Glomerular endothelial cell (primary cell): ENCODE results near the gene SLX4IP. TPM values are rescaled to one million over a fixed set of nuclear protein-coding genes. Genes with fewer than 3 reads are reported as not detected.

ENCODE experiments used
- DNase-seq: peaks from one replicate; pipeline ENCODE4 v3.0.0-alpha.2; 2011; ENCODE audit warnings: low read depth, low spot score; ENCODE audit errors: extremely low read depth
- total RNA-seq: library from RNA; depleted of rRNA; stranded (reverse); fragments of >200 nt; gene quantifications from 2 replicates; pipeline ENCODE4 v1.2.3, GENCODE V29; 2015

Gene SLX4IP
- total RNA-seq, 1 donor from 2014 or later: 3.4 TPM

DNA sequence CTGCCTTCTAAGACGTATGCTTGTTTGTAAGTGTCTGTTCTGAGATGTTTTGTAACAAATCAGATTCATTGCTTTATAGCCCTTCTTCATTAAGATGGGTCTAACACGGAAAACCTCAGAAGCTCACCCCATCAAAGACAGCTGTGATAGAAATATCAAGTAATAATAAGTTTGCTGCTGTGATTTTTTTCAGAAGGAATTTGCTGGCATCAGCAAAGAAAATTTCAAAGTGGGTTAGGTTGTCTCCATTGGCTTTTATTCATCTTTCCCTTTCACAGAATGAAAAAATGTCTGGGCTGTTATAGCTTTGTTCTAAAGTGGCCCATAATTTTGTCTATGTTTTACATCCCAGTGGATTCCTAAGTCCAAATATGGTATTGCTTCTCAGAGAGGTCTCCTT lies 81.4 kb downstream of the SLX4IP start:
- no peak for DNase-seq

DNA sequence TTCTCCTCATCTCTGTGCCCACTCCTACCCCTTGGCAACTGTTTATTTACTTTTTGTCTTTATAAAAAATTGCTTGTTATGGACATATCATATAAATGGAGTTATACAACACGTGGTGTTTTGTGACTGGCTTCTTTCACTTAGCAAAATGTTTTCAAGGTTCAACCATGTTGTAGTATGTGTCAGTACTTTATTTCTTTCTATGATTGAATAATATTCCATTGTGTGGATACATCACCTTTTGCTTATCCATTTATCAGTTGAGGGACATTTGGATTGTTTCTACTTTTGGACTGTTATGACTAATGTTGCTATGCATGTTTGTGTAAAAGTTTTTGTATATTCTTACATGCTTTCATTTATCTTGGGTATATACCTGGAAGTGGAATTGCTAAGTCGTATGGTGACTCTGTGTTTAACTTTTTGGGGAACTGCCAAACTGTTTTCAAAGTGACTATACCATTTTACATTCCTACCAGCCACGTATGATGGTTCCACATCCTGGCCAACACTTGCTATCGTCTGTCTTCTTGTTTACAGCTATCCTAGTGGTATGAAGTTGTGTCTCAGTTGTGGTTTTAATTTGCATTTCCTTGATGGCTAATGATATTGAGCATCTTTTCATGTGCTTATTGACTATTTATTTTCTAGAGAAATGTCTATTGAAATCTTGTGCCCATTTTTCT lies 84.4 kb downstream of the SLX4IP start:
- no peak for DNase-seq

DNA sequence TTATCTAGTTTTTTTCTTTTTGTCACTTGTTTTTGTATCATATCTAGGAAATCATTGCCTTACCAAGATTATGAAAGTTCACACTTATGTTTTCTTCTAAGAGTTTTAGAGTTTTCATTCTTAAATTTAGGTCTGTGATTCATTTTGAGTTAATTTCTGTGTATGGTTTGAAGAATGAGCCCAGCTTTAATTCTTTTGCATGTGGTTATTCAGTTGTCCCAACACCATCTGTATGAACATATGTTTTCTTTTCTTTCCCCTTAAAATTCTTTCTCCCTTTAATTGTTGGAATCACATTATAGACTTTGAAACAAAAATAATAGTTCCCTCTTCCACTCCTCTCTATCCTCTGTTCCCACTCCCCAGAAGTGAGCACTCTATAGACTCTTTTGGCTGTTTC lies 85.4 kb downstream of the SLX4IP start:
- DNase-seq: no peak

DNA sequence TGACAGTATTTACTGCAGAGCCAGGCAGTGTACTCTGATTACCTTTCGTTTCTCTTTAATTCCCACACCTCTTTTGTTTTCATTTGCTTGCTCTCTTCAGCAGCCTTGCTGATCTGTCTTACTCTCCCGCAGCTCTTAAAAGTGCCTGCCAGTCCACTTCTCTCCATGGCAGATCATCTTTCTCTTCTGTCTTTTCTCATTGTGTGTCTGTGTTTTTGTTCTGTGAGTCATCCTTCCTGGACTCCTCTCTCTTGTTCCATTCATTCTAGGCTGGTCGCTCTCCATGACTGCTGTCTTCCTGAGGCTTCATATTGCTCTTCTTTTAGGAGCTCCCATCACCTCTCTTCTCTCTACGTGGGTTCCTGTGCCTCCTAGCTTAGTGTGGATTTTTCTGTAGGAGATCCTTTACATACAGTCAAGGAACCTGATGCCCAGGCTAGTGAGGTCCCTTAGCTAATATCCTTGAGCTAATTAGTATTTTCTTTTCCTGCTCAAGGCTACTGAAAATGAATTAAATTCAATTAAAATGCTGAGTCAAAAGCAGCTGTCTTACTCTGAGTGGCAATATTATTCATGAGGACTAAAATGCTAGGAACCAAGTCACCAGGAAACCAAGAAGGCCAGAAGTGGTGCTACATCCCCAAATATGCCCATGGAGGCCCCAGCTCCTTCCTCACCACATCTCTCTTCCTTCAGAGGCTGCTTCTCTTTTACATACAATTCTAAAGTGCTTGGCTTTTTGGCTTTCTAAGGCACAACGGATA lies 86.1 kb downstream of the SLX4IP start:
- no peak for DNase-seq

DNA sequence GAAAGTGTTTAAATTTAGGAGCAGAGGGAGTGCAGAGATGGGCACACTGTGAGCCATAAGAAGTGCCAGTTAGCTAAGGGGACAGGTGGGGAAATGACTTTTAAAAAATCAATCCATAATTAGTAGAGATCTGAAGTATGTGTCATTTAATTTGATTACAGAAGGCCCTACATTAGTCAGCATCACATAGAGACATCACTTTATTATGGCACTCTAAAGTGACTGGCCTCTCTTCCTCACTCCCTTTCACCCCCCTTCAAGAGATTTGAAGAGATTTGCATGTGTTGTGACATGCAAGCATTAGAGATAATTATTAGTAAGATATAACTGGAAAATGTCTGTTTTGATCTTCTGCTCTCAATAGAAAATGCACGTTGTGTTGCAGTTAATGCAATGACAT lies 86.7 kb downstream of the SLX4IP start:
- DNase-seq: no peak

DNA sequence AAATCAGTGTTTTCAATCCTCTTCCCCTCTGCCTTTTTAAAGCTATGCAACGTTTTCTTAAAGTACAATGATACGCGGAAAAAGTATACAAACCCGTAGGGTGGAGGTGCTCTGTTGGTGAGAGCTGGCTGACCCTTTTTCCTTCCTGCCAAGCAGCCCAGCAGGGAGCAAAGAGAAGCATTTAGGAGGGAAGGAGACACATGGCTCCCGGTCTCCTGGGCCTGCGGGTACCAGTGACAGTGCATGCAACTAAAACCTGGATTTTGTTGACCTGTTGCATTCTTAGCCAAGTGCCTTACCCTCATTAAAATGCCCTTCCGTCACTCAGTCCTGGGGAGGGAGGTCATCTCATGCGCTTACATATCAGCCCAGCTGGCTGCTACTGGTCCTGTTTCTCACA lies 87.2 kb downstream of the SLX4IP start:
- DNase-seq: no peak

DNA sequence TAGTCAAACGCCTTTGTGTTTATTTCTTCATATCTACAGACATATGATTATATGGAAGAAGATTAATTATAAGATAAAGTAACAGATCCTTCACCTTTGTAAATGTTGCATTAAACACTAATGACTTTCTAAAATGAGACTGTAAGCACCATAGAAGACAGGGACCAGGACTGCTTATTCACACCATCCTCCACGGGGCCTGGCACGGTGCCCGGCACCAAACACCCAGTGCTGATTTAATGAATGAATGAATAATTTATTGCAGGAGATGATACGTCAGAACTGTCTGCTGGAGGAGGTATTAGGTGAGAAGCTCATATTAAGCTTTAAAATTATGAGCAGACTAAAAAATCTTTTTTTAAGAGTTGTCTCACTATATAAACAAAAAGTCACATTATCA lies 88.3 kb downstream of the SLX4IP start:
- no peak for DNase-seq

DNA sequence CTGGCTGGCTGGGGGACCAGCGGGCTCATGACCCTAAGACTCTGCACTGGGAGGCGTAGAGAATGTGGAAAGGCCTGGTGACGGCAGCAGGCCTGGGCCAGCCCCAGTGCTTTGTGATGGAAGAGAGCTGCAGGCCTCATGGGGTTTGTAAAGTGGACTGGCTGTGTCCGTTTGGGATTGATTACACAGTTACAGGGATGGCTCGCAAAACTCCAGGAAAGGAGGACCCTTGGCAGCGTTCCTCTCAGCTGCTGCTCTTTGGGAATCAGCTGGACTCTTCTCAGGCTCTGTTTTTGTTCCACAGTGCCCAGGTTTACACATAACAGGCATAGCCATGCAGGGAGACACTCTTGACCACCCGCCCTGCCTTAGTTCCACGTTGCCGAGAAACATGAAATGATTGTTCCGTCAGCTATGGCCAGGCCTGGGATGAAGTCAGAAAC lies 89.0 kb downstream of the SLX4IP start:
- DNase-seq: no peak

DNA sequence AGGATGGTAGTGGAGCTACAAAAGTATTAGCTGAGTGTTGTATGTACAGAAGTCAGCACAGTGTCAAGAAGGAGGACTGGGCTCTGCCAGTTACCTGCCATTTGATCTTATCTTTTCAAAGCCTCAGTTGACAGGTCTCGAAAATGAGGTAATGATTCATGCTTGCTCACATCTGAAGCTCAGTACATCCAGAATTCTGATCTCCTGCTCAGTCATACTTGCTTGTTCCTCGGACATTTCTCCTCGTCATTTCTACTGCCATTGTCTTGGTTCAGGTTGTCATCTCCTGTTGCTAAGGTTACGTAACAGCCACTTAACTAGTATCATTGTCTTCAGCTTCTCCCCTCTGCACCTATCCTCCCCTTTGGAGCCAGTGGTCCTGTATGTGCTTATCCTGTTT lies 89.5 kb downstream of the SLX4IP start:
- DNase-seq: no peak

DNA sequence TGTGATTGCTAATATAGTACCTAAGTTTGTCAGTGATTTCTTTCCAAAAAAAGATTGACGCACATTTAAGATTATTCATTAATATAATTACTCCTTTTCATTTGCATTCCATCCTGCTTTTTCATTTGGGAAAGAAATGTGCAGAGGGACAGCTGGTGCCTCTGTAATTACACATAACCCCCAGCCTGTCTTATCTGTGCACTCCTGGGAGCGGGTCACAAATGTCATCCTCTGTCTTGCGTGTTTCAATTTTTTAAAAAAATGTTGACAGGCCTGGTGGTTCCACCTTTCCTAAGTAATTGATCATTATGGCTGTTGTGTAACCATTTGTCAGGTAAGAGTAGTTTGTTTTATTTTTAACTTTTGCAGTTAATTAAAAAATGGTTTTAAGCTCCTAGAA lies 92.7 kb downstream of the SLX4IP start:
- no peak for DNase-seq

DNA sequence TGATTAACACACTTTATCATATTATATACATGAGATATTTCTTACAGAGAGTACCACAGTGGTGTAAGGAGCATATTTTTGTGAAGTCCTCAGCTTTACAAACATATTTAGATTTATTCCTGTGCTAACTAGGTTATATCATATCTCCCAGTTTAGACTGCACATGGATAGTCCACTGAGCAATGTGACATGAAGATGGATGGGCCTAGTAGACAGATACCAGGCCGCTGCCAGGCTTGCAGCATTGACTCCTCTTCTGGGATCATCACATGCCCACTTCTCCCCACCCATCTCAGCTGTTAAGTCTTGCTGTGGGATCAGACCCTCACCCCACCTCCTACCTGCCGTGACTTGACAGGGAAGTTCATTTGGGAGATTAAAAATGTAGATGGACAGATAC lies 95.8 kb downstream of the SLX4IP start:
- DNase-seq: no peak

DNA sequence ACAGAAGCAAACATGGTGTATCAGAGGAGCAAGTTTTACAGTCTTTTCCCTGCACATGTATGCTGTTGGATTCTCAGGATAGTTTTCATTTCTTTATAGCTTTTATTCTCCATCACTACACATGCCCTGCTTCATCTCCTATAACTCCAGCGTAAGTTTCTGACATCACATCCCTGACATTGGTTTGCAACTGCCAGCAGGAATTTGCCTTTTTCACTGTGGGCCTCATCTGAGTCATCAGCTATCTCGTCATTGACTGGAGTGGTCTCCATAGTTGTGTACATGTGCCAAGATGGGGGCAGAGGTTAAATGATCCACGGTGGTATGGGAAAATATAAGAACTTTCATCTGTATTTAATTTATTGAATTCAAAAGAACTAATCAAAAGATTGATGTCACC lies 96.7 kb downstream of the SLX4IP start:
- no peak for DNase-seq

DNA sequence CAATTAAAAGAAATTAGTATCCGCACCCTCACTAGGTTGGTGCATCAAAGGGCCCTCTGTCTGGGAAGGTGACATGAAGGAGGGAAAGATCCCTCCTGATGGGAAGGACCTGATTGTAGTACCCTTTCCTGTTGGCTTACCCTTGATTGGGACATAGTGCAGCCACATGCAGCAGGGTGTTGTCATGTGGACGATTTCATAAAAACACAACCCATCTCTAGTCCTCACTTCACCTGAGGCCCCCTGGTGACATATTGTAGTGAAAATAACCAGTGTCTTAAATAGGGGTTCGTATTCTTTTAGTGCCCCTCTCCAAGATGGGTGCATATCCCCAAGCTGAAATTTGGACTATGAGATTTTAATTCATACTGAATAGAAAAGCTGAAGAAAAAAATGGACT lies 97.3 kb downstream of the SLX4IP start:
- no peak for DNase-seq

DNA sequence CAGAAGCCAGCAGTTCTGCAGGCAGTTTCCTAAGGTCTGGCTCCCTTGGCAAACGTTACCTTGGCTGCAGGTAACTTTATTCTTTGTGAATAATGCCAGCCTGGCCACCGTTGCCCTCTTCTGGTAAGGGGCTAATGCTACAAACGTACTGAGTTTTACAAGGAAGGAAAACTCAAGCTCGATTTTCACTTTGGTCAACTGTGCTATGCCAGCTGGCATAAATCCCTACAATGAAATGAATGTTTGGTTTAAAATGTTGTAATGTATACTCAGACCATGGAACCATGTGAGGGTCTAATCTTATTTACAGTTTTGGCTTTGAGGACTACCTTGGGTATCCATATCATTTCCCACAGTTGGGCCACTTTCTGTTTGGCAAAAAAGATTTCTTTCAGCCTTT lies 101.4 kb downstream of the SLX4IP start:
- no peak for DNase-seq

DNA sequence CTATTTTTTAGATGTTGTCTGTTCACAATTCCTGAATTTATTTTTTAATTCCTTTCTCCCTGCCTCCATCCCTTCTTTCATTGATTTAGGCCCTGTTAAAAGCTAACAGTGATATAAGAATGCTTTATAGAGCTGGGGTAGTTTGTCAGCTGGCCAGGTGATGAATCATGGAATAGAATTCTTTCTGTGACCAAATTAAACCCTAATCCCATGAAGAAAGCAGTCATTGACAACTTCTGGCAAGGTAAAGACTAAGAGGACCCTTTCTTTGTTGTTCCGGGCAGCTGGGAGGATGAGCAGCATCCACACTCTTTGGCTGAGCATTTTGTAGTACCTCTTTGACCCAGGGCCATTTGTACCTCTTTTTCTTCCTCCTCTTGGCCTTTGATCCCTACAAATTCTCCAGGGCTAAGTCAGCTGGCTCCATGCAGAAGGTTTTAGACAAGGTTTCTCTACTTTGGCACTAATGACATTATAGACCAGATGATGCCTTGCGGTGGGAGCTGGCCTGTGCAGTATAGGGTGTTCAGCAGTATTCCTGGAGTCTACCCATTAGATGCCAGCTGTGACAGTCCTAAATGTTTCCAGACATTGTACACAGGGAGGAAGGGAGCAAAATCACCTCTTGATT lies 102.9 kb downstream of the SLX4IP start:
- DNase-seq: no peak

DNA sequence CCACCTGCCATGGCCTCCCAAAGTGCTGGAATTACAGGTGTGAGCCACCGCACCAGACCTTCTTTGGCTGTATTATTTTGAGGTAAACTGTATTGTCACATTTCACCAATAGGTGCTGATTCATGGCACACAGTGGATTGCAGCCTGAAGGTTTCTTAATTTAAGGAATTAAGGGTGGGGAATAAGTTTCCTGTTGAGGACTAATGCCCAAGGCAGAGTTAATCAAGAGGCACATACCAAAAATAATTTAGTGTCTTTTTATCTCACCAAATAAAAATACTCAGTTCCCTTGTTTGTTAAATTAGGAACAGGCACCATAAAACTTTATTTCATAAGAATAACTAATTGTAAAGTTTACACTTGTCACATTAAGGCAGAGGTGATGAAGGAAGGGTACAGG lies 103.7 kb downstream of the SLX4IP start:
- DNase-seq: no peak

DNA sequence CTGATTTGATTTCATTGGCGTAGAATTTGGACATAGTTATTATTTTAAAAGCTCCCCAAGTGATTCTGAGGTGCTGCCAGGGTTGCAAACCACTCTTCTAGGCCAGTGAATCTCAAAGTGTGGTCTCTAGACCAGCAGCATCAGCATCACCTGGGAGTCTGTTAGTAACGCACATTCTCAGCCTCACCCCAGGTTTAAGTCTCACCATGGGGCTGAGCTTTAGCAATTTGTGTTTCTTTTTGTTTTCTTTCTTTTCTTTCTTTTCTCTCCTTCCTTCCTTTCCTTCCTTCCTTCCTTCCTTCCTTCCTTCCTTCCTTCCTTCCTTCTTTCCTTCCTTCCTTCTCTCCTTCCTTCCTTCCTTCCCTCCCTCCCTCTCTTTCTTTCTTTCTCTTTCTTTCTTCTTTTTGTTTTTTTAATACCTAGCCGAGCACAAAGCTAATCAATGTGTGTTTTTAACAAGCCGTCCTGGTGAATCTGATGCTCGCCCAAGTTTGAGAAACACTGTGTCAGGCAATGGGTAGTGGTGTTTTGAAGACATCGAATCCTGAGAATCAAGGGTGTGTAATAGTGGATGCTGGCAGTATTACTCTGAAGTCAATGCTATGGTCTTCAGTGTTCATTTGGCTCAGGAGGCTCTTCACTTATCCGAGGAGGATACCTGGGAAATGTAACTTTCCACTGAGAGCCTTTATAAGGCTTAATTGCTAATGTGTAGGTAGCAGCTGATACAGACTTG lies 104.9 kb downstream of the SLX4IP start:
- DNase-seq: no peak

DNA sequence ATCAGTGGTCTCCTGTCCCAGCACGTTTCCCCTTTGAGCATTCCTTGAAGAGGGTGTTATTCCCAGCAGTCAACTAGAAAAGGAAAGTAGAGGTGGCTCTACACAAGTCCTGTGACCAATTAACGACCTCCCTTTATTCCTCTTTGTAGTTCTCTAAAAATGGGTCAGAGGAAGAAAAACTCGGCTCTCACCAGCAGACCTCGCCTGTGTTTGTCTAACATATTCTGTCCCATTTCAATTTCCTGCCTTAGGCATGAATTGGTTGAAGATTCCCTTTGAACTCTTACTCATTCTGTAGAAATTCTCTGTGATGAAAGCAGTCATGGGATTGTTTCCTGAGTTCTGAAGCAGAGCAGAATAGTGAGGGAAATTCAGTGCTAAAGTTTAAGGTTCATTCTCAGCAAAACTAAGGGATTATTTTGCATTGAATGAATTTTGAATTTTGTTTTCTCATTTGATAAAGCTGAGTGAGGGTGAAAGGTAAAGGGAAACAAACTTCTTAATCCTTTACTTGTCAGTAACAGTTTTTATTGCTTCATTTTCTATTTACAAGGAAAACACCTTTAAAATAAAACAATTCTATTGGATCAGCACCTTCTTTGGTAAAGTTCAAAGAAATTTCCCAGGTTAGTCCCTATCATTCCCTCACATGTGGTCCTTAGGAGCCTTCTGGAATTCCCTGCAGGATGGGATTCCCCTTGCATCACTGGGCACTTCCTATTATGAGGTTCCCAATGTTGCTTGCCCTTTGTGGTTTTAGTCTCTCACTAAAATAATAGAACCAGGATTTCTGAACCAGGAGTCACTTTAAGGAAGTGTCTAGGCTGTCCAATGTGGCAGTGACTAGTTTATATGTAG lies 105.8 kb downstream of the SLX4IP start:
- peak; percentile 83 for DNase-seq

DNA sequence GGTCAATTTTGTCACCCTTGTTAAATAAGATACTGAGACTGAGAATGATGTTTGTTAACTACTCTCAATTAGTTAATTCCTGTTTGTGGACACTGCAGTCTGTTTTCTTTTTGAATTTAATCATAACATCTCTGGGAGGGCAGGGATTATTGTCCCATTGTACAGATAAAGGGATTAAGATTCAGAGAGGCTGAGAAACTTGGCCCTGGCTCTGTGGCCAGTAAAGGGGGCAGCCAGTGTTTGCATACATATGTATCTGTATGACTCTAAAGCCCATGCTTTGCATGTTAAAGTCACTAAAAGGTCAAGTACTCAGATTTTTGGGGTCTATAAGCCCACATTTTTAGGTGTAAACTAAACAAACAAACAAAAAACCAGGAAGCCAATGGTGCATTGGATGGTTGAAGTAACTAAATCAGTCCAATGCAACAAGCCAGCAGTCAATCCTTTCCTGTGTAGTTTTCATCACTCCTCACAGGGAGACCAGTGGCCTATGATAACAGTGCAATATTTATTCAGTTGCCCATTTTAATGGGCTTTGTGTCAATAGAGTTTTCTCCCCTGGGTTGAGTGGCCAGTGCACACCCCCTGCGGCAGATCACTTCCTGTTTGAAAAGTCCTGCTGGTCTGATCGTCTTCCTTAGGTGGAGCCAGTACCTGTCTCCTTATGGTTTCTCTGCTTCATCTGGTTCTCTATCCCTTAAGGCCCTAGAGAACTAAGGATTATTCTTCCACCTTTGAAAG lies 106.7 kb downstream of the SLX4IP start:
- DNase-seq: no peak

DNA sequence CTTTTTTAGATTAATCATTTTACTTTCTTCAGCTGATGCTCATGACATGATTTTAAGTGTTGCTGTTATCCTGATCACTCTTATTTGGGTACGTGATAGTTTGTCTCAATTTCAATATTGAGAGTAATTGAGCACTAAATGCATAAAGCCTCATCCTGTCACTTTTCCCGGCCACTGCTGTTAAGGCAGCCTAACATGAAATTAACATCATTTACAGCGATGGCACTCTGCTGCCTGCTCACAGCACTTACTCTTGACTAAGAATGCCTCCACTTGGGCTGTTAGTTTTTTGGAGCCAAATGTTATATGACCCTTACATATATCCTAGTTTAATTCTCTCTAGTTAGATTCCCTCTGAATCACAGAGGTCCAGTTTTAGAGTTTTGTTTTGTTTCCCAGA lies 107.3 kb downstream of the SLX4IP start:
- no peak for DNase-seq
